ACC112 (cell line): ENCODE measurements around the gene GALC.

ENCODE experiments used
- H2AFZ ChIP-seq: fragments of 200-600 bp; sonication (generic); one replicate; pipeline ENCODE4 v1.6.0; 2017; ENCODE audit warnings: antibody characterized with exemption, low read length; ENCODE audit not compliant: unreplicated experiment
- H3K27ac ChIP-seq: fragments of 200-600 bp; sonication (generic); 2 replicates; pipeline ENCODE4 v1.5.1; 2014; ENCODE audit warnings: low read depth, mild to moderate bottlenecking, antibody characterized with exemption, low read length, moderate library complexity
- H3K27me3 ChIP-seq: fragments of 200-600 bp; sonication (generic); 2 replicates; pipeline ENCODE4 v1.6.1; 2014; ENCODE audit warnings: mild to moderate bottlenecking, antibody characterized with exemption, low read length, moderate library complexity, mixed read lengths; ENCODE audit not compliant: insufficient read depth
- H3K36me3 ChIP-seq: fragments of 200-600 bp; sonication (generic); 2 replicates; pipeline ENCODE4 v1.6.1; 2016; ENCODE audit warnings: mild to moderate bottlenecking, antibody characterized with exemption, low read length, moderate library complexity, mixed read lengths; ENCODE audit not compliant: insufficient read depth
- H3K4me1 ChIP-seq: fragments of 200-600 bp; sonication (generic); one replicate; pipeline ENCODE4 v1.6.1; 2016; ENCODE audit warnings: low read length, mixed read lengths; ENCODE audit not compliant: insufficient read depth, unreplicated experiment, control insufficient read depth
- H3K4me3 ChIP-seq: fragments of 200-600 bp; sonication (generic); 2 replicates; pipeline ENCODE4 v1.5.1; 2014; ENCODE audit warnings: mild to moderate bottlenecking, low read depth, low read length
- H3K79me2 ChIP-seq: fragments of 200-600 bp; sonication (generic); one replicate; pipeline ENCODE4 v1.6.0; 2016; ENCODE audit warnings: low read length; ENCODE audit not compliant: control insufficient read depth, unreplicated experiment, insufficient read depth

GALC gene

GRCh38 chr14:87994974-87995373 is 2.0 kb upstream of the GALC start:
- no peak overlapping the region for H3K4me3 ChIP-seq
- no peaks in the 10 kb centered on the region for H3K36me3 ChIP-seq
- peaks cover 15% of the 10 kb centered on the region for H3K27me3 ChIP-seq
- H3K79me2 ChIP-seq = no peaks in the 10 kb centered on the region
- no peak overlapping the region for H2AFZ ChIP-seq
- no peak overlapping the region for H3K27ac ChIP-seq
- H3K4me1 ChIP-seq = peaks cover 8% of the 10 kb centered on the region

- no peaks in the 10 kb centered on the region for H3K27me3 ChIP-seq
- peaks cover 8% of the 10 kb centered on the region for H3K4me1 ChIP-seq
- H3K36me3 ChIP-seq = no peaks in the 10 kb centered on the region
- H3K27ac ChIP-seq = peak overlapping the region; percentile 74
- peak overlapping the region; percentile 80 for H3K4me3 ChIP-seq
- H2AFZ ChIP-seq = peak overlapping the region; percentile 92
- no peaks in the 10 kb centered on the region for H3K79me2 ChIP-seq
Observed at GRCh38 chr14:87992346-87992717, 650 bp downstream of the GALC start.

GRCh38 chr14:87990682-87991081 is 2.3 kb downstream of the GALC start:
- Histone ChIP-seq H3K4me1 (peaks cover 8% of the 10 kb centered on the region), H3K27ac (no peak overlapping the region), H3K79me2 (no peaks in the 10 kb centered on the region), H2AFZ (no peak overlapping the region), H3K36me3 (no peaks in the 10 kb centered on the region), H3K4me3 (no peak overlapping the region), H3K27me3 (no peaks in the 10 kb centered on the region)

GRCh38 chr14:87989956-87990299 is 3.1 kb downstream of the GALC start:
- H3K4me3 ChIP-seq = no peak overlapping the region
- no peak overlapping the region for H2AFZ ChIP-seq
- H3K27me3 ChIP-seq = no peaks in the 10 kb centered on the region
- no peaks in the 10 kb centered on the region for H3K36me3 ChIP-seq
- no peak overlapping the region for H3K27ac ChIP-seq
- no peaks in the 10 kb centered on the region for H3K79me2 ChIP-seq
- peaks cover 8% of the 10 kb centered on the region for H3K4me1 ChIP-seq

GRCh38 chr14:87989221-87989955 is 3.6 kb downstream of the GALC start:
- H3K27me3 ChIP-seq = no peaks in the 10 kb centered on the region
- no peak overlapping the region for H3K4me3 ChIP-seq
- H3K27ac ChIP-seq = no peak overlapping the region
- H3K79me2 ChIP-seq = no peaks in the 10 kb centered on the region
- no peak overlapping the region for H2AFZ ChIP-seq
- H3K4me1 ChIP-seq = peaks cover 8% of the 10 kb centered on the region
- H3K36me3 ChIP-seq = no peaks in the 10 kb centered on the region

GRCh38 chr14:87979689-87980088 is 13.3 kb downstream of the GALC start:
- H3K4me1 ChIP-seq = no peaks in the 10 kb centered on the region
- H2AFZ ChIP-seq = no peak overlapping the region
- no peaks in the 10 kb centered on the region for H3K36me3 ChIP-seq
- H3K79me2 ChIP-seq = no peaks in the 10 kb centered on the region
- no peaks in the 10 kb centered on the region for H3K27me3 ChIP-seq
- H3K27ac ChIP-seq = no peak overlapping the region
- H3K4me3 ChIP-seq = no peak overlapping the region

- Histone ChIP-seq H3K27ac (no peak overlapping the region), H2AFZ (no peak overlapping the region), H3K4me1 (no peaks in the 10 kb centered on the region)
Observed at GRCh38 chr14:87975636-87976035, 17.3 kb downstream of the GALC start.

GRCh38 chr14:87971010-87971409 is 22.0 kb downstream of the GALC start:
- no peaks in the 10 kb centered on the region for H3K79me2 ChIP-seq
- no peaks in the 10 kb centered on the region for H3K36me3 ChIP-seq
- H3K27me3 ChIP-seq = no peaks in the 10 kb centered on the region
- H3K4me3 ChIP-seq = no peak overlapping the region
- no peak overlapping the region for H3K27ac ChIP-seq
- H2AFZ ChIP-seq = no peak overlapping the region
- H3K4me1 ChIP-seq = no peaks in the 10 kb centered on the region

More at GRCh38 chr14:87975636-87976035, 17.3 kb downstream of the GALC start:
- no peaks in the 10 kb centered on the region for H3K27me3 ChIP-seq
- H3K79me2 ChIP-seq = no peaks in the 10 kb centered on the region
- no peak overlapping the region for H3K4me3 ChIP-seq
- H3K36me3 ChIP-seq = no peaks in the 10 kb centered on the region

GRCh38 chr14:87967496-87967895 is 25.5 kb downstream of the GALC start:
- H3K4me1 ChIP-seq = no peaks in the 10 kb centered on the region
- no peaks in the 10 kb centered on the region for H3K27me3 ChIP-seq
- peaks cover 3% of the 10 kb centered on the region; the same call in 1 of the 2 replicates for H3K36me3 ChIP-seq
- no peak overlapping the region for H3K4me3 ChIP-seq
- no peaks in the 10 kb centered on the region for H3K79me2 ChIP-seq
- no peak overlapping the region for H3K27ac ChIP-seq
- H2AFZ ChIP-seq = no peak overlapping the region

- Histone ChIP-seq H3K27me3 (no peaks in the 10 kb centered on the region), H3K27ac (no peak overlapping the region), H3K36me3 (peaks cover 3% of the 10 kb centered on the region; the same call in 1 of the 2 replicates), H3K4me3 (no peak overlapping the region), H3K4me1 (no peaks in the 10 kb centered on the region), H2AFZ (no peak overlapping the region), H3K79me2 (no peaks in the 10 kb centered on the region)
Observed at GRCh38 chr14:87966816-87967215, 26.2 kb downstream of the GALC start.

GRCh38 chr14:87961246-87961645 is 31.7 kb downstream of the GALC start:
- no peak overlapping the region for H3K4me3 ChIP-seq
- no peak overlapping the region for H2AFZ ChIP-seq
- no peaks in the 10 kb centered on the region for H3K27me3 ChIP-seq
- peaks cover 6% of the 10 kb centered on the region; the same call in 1 of the 2 replicates for H3K36me3 ChIP-seq
- H3K79me2 ChIP-seq = no peaks in the 10 kb centered on the region
- H3K4me1 ChIP-seq = no peaks in the 10 kb centered on the region
- no peak overlapping the region for H3K27ac ChIP-seq
